Mammary epithelial cell (primary cell): ENCODE measurements around the gene SLC6A4.

Source experiments
- EZH2 ChIP-seq: IDR thresholded peaks from 2 replicates; pipeline ENCODE4 v1.6.1; 2012; ENCODE audit warnings: low read length, inconsistent platforms, borderline replicate concordance
- TF ChIP-seq, protein P1 (sequence below), 2 donors: IDR thresholded peaks in 1 of 2; conservative IDR thresholded peaks in 1 of 2; 2 replicates each; pipeline ENCODE4 v1.5.1; 2011 to 2012; ENCODE audit warnings: inconsistent platforms in 2 of 2, low read length in 2 of 2, mild to moderate bottlenecking in 2 of 2, control low read depth in 1 of 2, low read depth in 1 of 2; ENCODE audit not compliant: insufficient read depth in 1 of 2; ENCODE audit errors: extremely low read depth in 1 of 2

DNA sequence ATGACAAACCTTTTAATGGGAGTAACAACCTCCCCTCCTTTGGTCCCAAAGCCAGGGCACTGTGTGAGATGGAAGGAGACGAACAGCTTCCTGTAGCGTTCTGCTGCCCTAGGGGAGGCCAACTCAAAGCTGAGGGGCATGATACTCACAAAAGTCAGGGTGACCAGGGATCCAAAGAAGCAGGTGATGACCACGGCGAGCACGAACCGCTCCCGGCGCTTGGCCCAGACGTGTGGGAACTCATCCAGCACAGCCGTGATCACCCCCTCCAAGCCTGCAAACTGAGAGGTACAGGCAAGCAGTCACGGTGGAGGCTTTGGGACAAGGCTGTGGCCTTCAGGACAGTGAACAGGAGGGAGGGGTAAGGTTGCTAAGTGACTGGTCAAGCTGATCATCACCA, 25.1 kb downstream of the SLC6A4 start:
- TF ChIP-seq, protein P1, sequence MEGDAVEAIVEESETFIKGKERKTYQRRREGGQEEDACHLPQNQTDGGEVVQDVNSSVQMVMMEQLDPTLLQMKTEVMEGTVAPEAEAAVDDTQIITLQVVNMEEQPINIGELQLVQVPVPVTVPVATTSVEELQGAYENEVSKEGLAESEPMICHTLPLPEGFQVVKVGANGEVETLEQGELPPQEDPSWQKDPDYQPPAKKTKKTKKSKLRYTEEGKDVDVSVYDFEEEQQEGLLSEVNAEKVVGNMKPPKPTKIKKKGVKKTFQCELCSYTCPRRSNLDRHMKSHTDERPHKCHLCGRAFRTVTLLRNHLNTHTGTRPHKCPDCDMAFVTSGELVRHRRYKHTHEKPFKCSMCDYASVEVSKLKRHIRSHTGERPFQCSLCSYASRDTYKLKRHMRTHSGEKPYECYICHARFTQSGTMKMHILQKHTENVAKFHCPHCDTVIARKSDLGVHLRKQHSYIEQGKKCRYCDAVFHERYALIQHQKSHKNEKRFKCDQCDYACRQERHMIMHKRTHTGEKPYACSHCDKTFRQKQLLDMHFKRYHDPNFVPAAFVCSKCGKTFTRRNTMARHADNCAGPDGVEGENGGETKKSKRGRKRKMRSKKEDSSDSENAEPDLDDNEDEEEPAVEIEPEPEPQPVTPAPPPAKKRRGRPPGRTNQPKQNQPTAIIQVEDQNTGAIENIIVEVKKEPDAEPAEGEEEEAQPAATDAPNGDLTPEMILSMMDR (conservative IDR thresholded peaks at IDR 0.05 in 1 of 2, IDR thresholded peaks at IDR 0.05 in 1 of 2; ENCODE audit: extremely low read depth in 1 of 2, insufficient read depth in 1 of 2, low read depth in 1 of 2, low read length in 2 of 2) = no peak
- no peak for TF ChIP-seq EZH2
